ENCODE data around the gene GNPDA1. TPM values are rescaled to one million over a fixed set of nuclear protein-coding genes. Genes with fewer than 3 reads are reported as not detected.

Gene GNPDA1
- total RNA-seq, 4 donors from 2014 or later = 34.1 to 46.1 (median 36.3) TPM

DNA sequence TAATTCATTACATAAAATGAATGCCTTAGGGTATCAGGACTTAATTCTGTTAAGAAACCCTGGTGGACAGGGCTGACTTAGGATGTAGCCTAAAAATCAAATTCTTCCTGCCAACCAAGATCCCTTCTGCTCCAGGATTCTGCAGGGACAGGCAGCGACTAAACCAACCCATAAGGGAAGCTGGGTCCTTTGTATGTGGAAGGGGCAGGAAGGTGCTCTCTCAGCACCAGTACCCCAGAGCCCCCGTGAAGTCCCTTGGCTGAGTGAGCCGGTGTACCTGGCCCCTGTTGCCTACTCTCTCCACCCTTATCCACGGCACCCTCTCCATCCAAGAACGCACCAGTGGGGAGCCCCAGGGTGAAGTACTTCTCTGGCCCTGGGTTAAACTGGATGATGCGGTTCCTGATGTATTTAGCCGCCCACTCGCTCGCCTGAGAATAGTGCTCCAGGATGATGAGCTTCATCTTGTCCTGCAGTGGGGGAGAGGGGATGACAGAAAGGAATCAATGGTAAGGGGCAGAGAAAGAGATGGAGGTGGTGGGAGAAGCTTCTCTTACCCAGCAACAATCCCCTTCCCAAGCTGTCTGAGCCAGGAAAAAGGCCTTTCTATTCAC is 1.1 kb downstream of the GNPDA1 start:
- H3K4me3 ChIP-seq = peak overlapping the region in 1 of 2 donors; percentile 63
- H3K27ac ChIP-seq = peak overlapping the region in 3 of 4 donors; percentile 88 to 90 (median 88)
- no peak for ATAC-seq
- no peak for TF ChIP-seq EP300 (IDR thresholded peaks at IDR 0.05)
- TF ChIP-seq, protein P1, sequence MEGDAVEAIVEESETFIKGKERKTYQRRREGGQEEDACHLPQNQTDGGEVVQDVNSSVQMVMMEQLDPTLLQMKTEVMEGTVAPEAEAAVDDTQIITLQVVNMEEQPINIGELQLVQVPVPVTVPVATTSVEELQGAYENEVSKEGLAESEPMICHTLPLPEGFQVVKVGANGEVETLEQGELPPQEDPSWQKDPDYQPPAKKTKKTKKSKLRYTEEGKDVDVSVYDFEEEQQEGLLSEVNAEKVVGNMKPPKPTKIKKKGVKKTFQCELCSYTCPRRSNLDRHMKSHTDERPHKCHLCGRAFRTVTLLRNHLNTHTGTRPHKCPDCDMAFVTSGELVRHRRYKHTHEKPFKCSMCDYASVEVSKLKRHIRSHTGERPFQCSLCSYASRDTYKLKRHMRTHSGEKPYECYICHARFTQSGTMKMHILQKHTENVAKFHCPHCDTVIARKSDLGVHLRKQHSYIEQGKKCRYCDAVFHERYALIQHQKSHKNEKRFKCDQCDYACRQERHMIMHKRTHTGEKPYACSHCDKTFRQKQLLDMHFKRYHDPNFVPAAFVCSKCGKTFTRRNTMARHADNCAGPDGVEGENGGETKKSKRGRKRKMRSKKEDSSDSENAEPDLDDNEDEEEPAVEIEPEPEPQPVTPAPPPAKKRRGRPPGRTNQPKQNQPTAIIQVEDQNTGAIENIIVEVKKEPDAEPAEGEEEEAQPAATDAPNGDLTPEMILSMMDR (IDR thresholded peaks at IDR 0.05) = no peak
- no peak for TF ChIP-seq POLR2AphosphoS5 (IDR thresholded peaks at IDR 0.05)
- TF ChIP-seq POLR2A (IDR thresholded peaks at IDR 0.05) = no peak
- 80% methylated on average over 4 of the region's 9 CpGs; no CpG with 5 or more reads in 1 of the 2 donors for WGBS, 2 donors (ENCODE audit: low coverage in 1 of 2)
- H3K27me3 ChIP-seq = no peaks in the 10 kb centered on the region
- H3K4me1 ChIP-seq = peaks cover 0 to 40% (median 0%) of the 10 kb centered on the region in 3 donors
- H3K9me3 ChIP-seq = no peaks in the 10 kb centered on the region
- peaks cover 0 to 42% of the 10 kb centered on the region in 2 donors for H3K36me3 ChIP-seq

DNA sequence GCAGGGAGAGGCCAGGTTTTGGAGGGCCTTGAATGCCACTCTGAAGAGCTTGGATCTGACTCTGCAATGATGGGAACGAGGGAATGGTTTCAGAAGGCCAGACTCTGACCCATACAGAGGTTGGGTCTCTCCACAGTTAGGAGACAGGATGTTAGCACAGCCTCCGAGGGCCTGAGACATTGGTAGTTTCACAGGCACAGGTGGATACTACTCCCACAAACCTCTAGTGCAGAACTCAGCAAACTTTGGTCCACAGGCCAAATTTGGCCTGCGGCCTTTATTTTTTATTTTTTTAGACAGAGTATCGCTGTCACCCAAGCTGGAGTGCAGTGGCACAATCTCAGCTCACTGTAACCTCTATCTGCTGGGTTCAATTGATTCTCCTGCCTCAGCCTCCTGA is 2.9 kb downstream of the GNPDA1 start:
- TF ChIP-seq, protein P1 (IDR thresholded peaks at IDR 0.05) = no peak
- TF ChIP-seq EP300 (IDR thresholded peaks at IDR 0.05) = no peak
- no peak for TF ChIP-seq POLR2A (IDR thresholded peaks at IDR 0.05)
- TF ChIP-seq POLR2AphosphoS5 (IDR thresholded peaks at IDR 0.05) = no peak
- Histone ChIP-seq H3K27me3 (no peaks in the 10 kb centered on the region), H3K9me3 (no peaks in the 10 kb centered on the region), H3K4me3 (no peak overlapping the region), H3K4me1 (peaks cover 0 to 34% (median 0%) of the 10 kb centered on the region in 3 donors), H3K36me3 (peaks cover 0 to 59% of the 10 kb centered on the region in 2 donors), H3K27ac (no peak overlapping the region)
- no peak for ATAC-seq
- WGBS, 2 donors (ENCODE audit: low coverage in 1 of 2) = 80 to 85% methylated on average over 1 to 3 of the region's 4 CpGs

DNA sequence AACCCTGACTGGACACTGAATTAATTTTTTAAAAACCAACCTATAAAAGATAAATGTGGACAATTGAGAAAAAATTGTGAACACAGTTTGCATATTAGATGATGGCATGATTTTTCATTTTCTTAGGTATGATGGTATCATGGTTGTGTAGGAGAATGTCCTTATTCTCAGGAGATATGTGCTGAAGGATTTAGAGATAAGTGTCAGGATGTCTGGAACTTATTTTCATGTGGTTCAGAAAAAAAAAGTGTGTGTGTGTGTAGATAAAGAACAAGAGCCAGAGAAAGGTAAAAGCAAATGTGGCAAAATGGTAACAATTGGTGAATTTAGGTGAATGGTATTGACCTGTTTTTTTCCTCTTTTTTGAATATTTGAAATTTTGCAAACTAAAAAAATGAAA is 4.0 kb downstream of the GNPDA1 start:
- Histone ChIP-seq H3K27me3 (no peaks in the 10 kb centered on the region), H3K36me3 (peaks cover 0 to 70% of the 10 kb centered on the region in 2 donors), H3K4me1 (peaks cover 0 to 30% (median 0%) of the 10 kb centered on the region in 3 donors), H3K9me3 (no peaks in the 10 kb centered on the region), H3K4me3 (no peak overlapping the region), H3K27ac (no peak overlapping the region)
- no peak for ATAC-seq
- TF ChIP-seq POLR2A (IDR thresholded peaks at IDR 0.05) (no peak), POLR2AphosphoS5 (IDR thresholded peaks at IDR 0.05) (no peak)

DNA sequence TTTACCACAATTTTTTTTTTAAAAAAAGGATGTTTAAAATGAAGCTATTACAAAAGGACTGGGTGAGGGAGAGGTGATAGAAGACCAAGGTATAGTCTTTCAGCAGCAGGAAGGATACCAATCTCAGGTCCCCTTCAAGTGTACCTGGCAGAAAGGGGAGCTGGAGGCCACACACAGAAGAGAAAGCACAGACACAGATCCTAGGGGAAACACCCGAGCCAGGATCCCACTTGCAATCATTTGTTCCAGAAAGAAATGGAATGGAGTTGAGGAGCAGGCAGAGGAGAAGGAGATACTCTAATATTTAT is 5.6 kb downstream of the GNPDA1 start:
- ATAC-seq = no peak
- Histone ChIP-seq H3K4me1 (peaks cover 0 to 18% (median 0%) of the 10 kb centered on the region in 3 donors), H3K27ac (no peak overlapping the region), H3K36me3 (peaks cover 0 to 86% of the 10 kb centered on the region in 2 donors), H3K9me3 (no peaks in the 10 kb centered on the region), H3K27me3 (no peaks in the 10 kb centered on the region), H3K4me3 (no peak overlapping the region)
- WGBS, 2 donors (ENCODE audit: low coverage in 1 of 2) = 91 to 100% methylated on average over 1 of the region's 1 CpG
- TF ChIP-seq POLR2A (IDR thresholded peaks at IDR 0.05) (no peak), POLR2AphosphoS5 (IDR thresholded peaks at IDR 0.05) (no peak), EP300 (IDR thresholded peaks at IDR 0.05) (no peak)
- TF ChIP-seq, protein P1 (IDR thresholded peaks at IDR 0.05) = no peak

DNA sequence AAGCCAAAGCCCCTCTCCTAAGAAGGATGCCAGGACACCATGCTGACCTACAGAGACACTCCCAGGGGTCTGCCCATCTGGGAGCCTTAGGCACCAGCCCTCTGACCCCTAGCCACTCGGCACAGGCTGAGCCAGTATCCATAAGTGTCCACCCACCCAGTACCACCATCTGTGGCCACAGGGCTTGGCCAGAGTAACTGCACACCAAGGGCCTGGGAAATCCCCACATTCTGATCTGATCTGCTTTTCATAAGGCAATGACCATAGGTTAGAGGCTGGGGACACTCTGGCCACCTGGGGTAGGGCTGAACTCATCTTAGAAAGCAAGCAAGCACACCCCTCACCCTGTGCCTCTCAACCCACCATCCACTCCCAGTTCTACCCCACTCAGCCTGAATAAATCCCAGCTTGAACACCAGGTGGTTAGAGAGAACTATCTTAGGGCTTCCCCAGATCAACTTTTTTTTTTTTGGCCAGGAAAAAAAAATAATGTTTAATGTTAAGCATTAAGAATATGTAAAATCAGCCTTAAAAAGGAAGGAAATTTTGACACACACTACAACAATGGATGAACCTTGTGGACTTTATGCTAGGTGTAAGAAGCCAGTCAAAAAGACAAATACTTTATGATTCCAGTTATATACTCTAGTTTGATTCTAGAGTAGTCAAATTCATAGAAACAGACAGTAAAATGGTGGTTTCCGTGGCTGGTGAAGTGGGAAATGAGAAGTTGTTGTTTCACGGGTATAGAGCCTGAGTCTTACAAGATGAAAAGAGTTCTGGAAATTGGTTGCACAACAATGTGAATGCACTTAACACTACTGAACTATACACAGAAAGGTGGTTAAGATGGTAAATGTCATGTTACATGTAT is 6.2 kb downstream of the GNPDA1 start:
- ATAC-seq = peak; percentile 34
- Histone ChIP-seq H3K27me3 (no peaks in the 10 kb centered on the region), H3K9me3 (no peaks in the 10 kb centered on the region), H3K36me3 (peaks cover 0 to 92% of the 10 kb centered on the region in 2 donors), H3K27ac (no peak overlapping the region), H3K4me1 (peaks cover 0 to 13% (median 0%) of the 10 kb centered on the region in 3 donors), H3K4me3 (no peak overlapping the region)
- TF ChIP-seq EP300 (IDR thresholded peaks at IDR 0.05) (no peak), POLR2A (IDR thresholded peaks at IDR 0.05) (no peak), POLR2AphosphoS5 (IDR thresholded peaks at IDR 0.05) (no peak)
- TF ChIP-seq, protein P1 (IDR thresholded peaks at IDR 0.05) = no peak
- 76 to 79% methylated on average over 2 of the region's 3 CpGs for WGBS, 2 donors (ENCODE audit: low coverage in 1 of 2)
